Stimulated activated CD8-positive, alpha-beta memory T cell treated with anti-CD3 and anti-CD28 coated beads, Interleukin-12 subunit alpha, Interleukin-12 subunit beta, amount 100 ng/mL, for 24 hours (primary cell): ENCODE data around the gene DRD3.

Source experiments
- DNase-seq: peaks from one replicate; pipeline ENCODE4 v3.0.0-alpha.2; 2020; ENCODE audit errors: extremely low read depth

Gene DRD3

DNA sequence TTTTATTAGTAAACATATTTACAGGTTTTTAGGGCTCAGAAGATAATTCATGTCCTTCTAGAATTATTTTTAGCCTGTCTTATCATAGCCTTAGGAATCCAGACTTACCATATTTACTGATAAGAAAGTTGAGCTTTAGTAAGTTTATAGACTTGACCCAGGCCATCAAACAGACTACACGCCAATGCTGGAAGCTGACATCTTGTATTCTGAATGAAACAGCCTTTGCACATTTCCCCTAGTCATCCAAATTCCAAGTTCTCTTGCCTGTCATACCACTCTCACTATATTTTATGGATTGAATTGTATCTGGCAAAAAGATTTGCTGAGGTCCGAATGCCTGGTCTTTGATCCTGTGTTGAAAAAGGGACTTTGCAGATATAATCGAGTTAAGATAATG is 58.6 kb downstream of the DRD3 start:
- no peak for DNase-seq

DNA sequence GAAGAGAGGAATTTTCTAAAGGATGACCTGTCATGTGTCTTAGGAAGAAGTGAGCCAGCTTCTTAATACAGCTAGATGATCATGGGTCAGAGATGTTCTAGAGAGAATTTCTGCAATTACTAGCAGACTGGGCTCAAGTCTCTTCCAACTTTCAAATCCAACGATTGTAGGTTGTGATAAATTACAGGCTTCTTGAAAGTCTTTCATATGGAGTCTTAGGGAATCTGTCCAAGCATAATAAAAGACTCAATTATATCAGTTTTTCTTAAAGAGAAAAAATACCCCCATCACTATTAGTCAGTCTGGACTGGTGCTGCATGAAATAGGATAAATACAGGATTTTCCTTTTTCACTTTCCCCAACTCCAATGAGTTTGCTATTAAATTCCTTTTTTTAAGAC is 59.1 kb downstream of the DRD3 start:
- DNase-seq: no peak

DNA sequence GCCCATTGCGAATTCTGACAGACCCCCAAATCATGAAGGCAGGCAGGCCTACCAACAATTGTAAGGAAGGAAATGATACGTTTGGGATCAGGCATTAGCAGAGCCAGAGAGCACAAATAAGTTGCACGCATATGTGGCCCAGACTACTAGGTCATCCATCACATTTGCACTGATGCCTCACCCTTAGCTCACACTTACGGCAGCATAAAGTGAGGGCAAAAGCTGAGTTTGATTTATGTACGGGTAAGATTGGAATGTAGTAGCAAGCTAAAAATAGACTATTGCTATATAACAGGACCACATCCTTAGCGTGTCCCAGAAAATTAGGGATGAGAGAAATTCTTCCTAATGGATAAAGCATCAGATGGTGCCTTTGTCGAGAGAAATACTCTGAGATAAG is 63.7 kb downstream of the DRD3 start:
- no peak for DNase-seq

DNA sequence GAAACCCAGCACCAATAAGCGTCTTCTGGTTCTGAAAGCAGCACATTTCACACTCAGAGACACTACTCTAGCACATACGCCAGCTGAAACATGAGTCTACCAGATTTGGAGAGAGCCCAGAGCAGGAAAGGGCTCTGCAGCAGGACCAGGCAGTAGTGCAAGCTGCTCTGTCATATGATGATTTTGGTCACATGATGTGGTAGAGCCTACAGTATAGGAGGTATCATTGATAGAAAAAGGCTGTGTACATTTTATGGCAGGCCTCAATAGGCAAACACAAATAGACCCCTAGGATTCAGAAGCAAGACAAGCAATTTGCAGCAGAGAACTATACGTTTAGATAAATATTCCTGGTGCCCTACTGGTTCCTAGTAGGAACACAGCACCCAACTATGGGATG is 64.1 kb downstream of the DRD3 start:
- no peak for DNase-seq

DNA sequence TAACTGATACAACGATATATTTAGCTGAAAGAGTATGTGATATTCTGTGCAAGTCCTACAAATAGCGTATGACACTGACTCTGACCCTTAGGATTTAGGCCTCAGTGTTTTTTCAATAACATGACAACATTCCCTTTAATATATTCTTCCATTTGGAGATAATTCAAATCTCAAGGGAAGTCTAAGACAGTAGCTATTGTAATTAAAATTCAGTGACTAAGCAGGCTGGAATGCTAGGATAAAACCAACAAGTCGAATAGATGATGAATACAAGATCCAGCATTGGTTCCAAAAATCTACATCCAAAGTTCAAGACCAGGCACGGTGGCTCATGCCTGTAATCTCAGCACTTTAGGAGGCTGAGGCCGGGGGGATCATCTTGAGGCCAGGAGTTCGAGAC is 66.2 kb downstream of the DRD3 start:
- no peak for DNase-seq

DNA sequence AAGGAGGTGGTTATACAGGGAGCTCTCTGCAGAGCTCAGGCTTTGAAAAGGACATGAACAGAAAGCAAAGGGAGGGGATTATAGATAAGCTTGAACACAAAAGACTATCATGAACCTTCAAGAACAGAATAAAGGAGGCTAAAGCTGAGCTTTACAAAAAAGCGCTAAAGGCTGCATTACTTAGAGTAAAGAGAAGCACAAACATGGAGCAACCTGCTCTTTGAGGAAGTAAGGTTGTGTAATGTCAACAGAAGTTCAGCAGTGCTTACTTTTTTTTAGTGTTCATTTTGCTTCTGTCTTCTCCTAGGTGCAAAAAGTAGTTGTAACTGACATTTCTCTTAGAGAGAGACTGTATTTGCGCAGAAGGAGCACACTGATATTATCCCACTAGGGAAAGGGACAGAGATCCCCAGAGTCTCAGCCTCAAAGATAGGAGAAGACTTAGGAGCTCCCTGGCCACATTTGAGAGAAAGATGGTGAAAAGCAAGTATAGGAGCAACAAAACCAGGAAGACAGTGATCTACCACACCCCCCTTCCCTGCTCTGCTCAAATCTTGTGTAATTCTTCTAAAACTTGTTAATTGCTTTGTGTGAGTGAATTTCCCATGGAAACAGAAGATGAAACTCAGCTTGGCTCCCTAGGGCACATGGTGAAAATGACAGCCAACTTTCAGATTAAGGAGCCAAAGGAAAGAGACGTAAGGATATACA is 67.6 kb downstream of the DRD3 start:
- no peak for DNase-seq

DNA sequence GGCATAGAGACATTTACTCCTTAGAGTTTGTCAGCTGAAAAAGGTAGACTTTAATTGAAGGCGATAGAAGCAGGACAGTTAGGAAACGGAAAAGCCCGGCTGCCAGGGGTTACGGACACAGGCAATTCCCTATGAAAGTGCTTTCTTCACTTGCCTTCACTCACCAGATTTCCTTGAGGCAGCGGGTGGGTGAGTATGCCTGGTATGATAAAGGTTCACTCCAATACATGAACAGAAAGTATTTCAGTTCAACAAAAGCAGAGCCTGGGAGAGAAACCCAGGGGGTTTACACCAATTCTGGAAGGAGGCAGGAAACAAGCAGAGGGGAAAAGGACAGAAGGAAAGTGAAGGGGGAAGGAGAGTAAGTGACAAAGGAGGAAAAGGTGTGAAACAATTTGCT is 68.4 kb downstream of the DRD3 start:
- no peak for DNase-seq

DNA sequence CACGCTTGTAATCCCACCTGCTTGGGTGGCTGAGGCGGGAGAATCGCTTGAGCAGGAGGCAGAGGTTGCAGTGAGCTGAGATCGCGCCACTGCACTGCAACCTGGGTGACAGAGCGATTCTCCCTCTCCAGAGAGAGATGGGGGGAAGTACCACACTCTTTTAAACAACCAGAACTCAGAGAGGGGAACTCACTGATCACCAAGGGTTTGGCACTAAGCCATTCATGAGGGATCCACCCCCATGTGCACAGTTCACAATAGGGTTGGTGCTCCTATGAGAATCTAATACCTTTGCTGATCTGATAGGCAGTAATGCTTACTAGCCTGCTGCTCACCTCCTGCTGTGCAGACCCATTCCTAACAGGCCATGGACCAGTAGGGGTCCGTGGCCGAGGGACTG is 70.7 kb downstream of the DRD3 start:
- DNase-seq: no peak

DNA sequence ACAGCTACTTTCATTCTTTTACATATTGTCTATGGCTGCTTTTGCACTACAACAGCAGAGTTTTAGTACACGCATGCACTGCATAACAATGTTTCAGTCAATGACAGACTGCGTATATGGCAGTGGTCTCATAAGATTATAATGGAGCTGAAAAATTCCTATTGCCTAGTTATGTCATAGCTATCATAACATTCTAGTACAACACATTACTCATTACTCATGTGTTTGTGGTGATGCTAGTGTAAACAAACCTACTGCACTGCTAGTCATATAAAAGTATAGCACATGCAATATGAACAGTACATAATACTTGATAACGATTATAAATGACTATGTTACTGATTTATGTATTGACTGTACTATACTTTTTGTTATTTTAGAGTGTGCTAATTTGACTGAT is 74.4 kb downstream of the DRD3 start:
- no peak for DNase-seq

DNA sequence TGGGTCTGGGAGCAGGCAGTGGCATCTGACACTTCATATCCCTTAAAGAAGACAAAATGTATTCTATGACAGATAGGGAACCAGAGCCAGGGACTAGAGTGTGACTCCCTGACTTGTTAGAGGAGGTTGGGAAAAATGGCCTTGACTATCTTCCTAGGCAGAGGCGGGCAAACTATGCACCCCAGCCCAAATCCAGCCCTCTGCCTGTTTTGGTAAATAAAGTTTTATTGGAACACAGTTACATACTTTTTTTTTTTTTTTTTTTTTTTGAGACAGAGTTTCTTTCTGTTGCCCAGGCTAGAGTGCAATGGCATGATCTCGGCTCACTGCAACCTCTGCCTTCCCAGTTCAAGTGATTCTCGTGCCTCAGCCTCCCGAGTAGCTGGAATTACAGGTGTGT is 75.0 kb downstream of the DRD3 start:
- DNase-seq: no peak

DNA sequence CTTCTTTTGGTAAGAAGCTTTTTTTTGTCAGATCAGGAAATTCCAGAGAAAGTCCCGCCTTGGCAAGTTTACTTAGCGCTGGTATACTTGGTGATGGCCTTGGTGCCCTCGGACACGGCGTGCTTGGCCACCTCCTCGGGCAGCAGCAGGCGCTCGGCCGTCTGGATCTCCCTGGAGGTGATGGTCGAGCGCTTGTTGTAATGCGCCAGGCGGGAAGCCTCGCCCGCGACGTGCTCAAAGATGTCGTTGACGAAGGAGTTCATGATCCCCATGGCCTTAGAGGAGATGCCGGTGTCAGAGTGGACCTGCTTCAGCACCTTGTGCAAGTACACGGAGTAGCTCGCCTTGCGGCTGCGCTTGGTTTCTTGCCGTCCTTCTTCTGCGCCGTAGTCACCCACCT is 75.7 kb downstream of the DRD3 start:
- DNase-seq: no peak

DNA sequence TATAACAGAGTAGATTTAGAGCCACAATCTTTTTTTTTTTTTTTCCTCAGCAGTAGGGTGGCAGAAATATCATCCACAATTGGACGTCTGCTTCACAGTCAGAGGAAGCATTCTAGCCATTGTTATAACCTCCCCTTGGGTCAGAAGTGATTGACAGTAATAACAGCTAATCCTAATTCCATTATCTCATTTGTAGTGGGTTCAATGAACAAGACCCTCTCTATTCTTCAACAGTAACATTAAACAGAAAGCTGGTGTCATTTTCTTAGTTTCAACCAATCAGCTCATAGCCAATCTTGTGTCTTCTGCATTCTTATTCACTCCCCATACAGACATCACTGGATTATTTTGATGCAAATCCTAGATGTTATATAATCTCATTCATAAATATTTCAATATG is 77.8 kb downstream of the DRD3 start:
- no peak for DNase-seq

DNA sequence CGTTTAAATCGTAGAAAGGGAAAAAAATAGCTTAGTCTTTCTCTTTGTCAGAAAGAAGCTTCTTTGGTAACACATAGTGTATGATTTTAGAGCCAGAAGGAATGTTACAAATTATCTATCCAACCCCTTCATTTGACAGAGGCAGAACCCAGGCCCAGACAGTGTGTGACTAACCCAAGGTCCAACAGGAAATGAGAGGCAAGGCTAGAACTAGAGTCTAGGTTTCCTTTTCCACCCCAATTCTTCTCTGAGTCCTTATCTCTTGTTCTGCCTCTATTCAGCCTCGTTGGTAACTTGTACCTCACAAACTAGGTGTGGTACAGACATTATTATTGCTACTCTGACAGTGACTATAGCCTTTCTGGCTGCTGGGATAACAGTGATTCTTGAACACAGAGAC is 83.1 kb downstream of the DRD3 start:
- no peak for DNase-seq

DNA sequence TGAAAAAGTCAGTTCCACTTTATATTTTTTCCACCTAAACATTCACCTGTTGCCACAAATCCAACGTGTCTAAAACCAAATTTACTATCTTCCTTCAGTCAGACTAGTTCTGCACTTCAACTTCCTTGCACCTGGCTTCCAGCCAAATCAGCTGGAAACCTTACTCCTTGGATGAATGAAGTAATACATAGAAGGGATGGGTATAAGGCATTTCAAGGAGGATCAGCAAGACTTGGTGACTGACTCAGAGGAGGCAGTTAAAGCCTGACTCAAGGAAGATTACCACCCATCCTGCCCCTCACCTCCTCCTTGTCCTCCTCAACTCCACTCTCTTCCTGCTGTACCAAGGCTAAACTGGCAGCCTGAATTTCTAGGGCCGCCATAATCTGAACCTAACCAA is 85.3 kb downstream of the DRD3 start:
- DNase-seq: no peak

DNA sequence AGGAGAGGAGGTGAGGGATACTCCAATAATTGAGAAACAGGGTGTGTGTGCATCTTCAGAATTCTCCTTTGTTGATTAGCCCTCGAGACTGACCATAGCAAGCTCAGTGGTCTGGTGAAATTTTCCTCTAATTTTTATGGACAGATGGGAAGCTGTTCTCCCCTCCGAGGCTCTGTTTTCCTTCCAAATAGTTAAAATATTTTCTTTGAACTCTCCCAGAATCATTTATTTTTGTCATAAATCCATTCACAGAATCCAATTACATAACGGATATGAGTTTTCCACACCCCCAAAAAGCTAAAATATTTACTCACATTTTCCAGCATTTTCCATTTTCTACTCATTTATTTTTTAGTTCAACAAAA is 85.9 kb downstream of the DRD3 start:
- DNase-seq: no peak

DNA sequence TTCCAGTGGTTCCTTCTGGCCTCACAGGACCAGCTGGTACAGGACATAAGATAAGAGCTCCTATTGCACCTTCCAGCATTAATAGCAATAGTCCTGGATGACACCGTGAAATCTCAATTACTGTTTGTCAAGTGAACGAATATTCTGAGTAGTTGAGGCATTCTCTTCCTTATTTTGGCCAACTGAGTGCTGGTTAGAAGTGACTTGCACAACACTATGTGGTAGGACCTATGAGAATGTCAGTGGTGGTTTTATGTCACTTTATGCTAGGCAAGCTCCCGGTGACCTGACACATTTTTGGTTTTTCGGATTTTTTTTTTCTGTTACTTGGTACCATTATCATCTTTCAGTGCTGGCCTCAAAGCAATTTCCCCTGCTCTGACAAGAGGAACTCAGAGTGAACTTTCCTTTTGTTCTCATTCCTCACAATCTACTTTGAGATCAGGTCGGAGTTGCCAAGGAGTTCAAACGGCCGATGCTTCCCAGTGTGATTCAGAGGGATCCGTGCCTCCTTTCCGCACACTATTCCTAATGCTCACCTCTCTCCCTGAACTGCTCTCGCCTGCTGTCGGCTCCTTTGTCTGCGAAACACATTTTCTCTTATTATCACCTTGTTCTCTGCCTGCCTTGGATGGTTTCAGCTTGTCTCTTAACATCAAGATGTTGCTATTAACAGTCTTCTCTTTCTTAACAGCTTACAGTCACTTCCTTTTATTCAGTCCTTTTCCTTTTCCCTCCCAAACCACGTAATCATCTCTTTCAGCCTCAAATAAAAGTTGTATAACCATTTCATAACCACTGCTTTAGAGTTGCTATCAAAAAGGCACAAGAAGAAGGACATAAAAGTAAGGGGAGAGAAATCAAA is 86.5 kb downstream of the DRD3 start:
- no peak for DNase-seq

DNA sequence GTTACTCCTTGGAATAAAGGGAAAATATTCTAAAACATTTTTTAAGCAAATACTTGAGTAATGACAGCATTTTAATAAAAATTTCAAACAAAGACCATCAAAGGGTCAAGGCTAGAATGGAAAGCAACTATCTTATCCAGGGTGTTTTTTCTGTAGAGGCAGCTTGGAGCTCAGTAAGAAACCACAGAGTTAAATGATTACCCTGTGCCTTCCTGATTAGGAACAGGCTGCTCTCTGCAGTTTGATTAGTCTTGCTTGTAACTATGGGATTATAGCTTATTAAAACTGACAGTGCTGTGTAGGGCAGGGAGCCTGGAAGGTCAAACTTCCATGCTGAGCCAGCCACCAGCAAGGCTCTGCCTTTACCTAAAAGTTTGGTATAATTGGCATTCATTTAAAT is 89.2 kb downstream of the DRD3 start:
- DNase-seq: no peak

DNA sequence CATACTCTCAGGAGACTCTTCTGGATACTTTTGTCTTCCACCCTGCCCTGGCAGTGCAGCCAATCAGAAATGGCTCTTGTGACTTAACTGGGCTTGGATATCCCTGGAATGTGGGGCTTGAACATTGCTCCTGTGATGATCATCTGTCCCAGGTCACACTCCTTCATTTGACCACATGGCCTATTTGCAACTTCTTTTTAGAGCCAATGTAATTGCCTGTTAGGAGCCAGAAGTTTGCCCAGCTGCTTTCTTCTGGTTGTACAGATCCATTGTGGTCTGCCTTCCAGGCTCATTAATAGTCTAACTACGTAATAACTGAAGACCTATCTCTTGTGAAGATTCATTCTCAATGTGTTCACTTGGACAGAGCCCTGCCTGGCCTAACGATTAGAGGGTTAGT is 92.5 kb downstream of the DRD3 start:
- no peak for DNase-seq

DNA sequence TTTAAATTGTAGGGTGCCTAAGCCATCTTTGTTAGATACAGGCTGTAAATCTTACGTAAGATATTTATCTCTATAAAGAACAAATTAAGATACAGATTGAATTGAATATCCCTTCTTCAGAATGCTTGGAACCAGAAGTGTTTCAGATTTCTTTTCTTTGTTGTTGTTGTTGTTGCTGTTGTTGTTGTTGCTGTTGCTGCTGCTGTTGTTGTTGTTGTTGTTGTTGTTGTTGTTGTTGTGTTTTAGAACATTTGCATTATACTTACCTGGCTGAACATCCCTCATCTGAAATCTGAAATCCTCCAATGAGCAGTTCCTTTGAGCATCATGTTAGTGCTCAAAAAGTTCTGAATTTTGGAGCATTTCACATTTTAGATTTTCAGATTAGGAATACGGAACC is 95.7 kb downstream of the DRD3 start:
- DNase-seq: no peak

DNA sequence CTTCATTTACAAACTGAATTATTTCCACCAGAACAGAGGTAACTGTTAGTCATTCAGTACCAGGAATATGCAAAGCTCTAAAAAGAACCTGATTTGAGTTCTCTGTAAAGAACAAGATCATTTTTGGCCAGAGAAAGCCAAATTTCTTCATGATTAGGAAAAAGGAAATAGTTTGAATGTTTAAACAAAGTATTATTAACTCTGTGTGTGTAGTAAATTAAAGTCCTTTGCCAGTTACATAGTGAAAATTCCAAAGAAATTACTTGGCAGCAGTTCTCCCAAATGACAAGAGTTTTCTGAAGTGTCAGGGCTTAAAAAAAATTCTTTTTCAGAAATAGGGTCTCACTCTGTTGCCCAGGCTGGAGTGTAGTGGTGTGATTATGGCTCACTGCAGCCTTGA is 97.8 kb downstream of the DRD3 start:
- DNase-seq: no peak

DNA sequence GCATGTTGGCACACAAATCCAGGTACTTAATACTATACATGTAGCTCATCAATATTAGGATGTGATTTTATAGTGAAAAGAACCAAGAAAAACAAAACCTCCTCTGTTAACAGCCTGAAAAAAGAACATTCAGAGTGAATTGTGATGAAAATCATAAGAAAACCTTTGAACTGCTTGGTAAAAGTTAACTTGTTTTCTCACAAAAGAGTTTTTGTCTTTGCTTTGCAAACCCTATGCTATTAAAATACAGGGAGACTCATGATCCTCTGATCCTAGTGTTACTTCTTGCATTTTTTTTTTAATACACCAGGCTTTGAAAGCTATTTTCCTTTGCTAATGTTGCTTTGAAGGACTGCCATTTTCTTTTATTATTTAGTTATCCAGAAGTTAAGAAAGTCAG is 98.7 kb downstream of the DRD3 start:
- DNase-seq: no peak

DNA sequence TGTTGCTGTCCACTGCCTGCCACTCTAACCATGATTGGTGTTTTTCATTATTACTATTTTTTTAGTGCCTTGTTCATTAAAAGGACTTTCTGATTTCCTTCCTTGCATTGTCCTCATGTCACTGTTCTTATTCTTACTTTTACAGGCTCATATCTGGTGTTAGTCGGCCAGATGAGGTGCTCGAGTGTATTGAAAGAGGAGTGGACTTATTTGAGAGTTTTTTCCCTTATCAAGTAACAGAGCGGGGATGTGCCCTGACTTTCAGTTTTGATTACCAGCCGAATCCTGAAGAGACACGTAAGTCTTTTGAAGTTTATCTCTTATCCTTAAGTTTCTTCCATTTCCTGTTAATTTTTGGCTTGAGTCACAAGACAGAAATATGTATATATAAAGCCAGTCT is 99.1 kb downstream of the DRD3 start:
- no peak for DNase-seq

DNA sequence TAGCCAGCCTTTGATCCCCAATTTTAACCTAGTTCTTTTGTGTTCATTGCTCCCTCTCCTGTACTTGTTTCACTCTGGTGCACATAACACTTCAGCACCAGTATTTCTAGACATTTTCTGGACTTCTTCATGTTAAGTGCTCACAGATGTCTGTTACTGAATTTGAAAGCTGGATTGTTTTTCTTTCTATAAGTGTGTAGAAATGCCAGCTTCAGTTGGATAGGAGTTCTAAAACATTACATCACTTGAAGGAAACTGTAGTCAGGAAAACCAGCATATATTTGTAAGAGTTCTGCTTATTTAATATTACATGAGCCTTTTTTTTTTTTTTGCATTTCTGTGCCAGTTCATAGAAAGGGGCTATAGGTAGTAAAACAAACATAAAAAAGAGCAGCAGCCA is 100.7 kb downstream of the DRD3 start:
- DNase-seq: no peak
